ENCODE measurements around the gene FRS3.

FRS3 gene

GRCh38 chr6:41763470-41763869 lies 16.2 kb downstream of the FRS3 start:
- no peaks in the 10 kb centered on the region for H3K36me3 Mint-ChIP-seq
- H3K4me3 Mint-ChIP-seq: no peak overlapping the region
- ATAC-seq (no peak), DNase-seq (ENCODE audit: low spot score in 2 of 2) (no peak)
- no peaks in the 10 kb centered on the region for H3K9me3 Mint-ChIP-seq
- peaks cover 6% of the 10 kb centered on the region for H3K4me1 Mint-ChIP-seq
- H3K27ac Mint-ChIP-seq: no peak overlapping the region

DNA sequence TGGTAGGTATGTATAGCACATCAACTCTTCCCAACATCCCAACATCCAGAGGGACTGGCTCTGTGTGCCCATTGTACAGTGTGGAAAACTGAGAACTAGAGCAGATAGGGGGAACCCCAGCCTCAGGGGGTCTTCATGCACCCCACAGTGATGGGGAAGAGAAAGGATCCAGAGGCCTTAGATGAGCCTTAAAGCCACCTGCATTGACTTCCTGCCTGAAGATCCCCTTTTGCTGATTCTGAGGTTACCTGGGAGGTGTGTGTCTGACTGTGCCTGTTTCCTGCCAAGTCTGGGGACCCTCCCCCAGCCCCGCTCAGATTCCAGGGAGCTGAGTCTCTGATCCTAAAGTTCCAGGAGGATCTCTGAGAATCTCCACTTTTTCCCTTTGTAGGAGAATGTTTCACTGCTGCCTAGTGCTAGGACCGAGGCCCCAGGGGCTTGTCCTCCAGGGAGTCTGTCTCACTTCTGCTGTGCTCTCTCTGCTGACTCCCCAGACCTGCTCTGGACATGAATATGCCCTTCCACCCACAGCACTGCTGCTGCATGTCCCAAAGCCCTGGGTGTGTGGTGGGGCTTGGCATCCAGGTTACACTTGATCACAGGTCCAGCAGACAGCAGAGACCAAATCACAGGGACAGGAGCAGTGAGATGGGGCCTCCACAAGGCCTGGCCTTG lies 19.7 kb downstream of the FRS3 start:
- no peaks in the 10 kb centered on the region for H3K4me1 Mint-ChIP-seq
- no peaks in the 10 kb centered on the region for H3K9me3 Mint-ChIP-seq
- ATAC-seq (no peak), DNase-seq (ENCODE audit: low spot score in 2 of 2) (no peak)
- no peak overlapping the region for H3K27ac Mint-ChIP-seq
- H3K36me3 Mint-ChIP-seq: no peaks in the 10 kb centered on the region
- no peak overlapping the region for H3K4me3 Mint-ChIP-seq

DNA sequence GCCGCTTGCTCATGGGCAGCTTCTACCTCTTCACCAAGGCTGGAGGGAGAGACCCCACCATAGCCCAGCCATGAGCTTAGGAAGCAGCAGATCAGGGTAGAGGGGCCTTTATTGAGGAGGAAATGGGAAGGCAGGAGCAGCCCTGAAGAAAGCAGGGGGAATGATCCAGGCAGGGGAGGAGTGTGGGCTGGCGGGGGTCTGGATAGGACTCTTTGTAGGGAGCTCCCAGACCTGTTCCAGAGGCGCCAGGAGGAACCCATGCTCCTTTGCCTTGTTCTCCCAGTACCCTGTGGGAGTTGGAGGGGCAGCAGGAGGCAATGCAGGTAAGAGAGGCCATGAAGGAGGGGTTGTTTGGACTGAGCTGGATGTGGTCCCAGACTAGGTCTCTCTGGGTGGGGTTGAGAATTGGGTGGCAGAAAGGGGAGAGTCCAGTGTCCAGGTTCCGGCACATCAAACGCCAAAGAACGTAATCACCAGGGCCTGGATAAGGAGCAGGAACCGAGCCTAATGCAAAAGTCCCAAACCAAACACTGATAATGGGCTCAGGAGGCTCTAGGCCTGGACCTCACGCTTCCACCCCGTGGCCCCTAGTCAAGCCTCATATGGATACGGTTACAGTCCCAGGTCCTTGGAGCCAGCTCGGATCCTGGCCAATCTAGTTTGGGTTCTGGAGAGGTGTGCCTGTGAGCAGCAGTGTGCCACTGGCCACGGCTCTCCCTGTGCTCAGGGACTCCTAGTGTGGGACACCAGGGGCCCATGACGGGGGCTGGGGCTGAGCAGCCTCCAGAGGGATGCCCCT lies 20.4 kb downstream of the FRS3 start:
- no peaks in the 10 kb centered on the region for H3K4me1 Mint-ChIP-seq
- H3K36me3 Mint-ChIP-seq: no peaks in the 10 kb centered on the region
- DNase-seq (ENCODE audit: low spot score in 2 of 2) (no peak), ATAC-seq (no peak)
- H3K4me3 Mint-ChIP-seq: no peak overlapping the region
- no peaks in the 10 kb centered on the region for H3K9me3 Mint-ChIP-seq
- H3K27ac Mint-ChIP-seq: no peak overlapping the region

DNA sequence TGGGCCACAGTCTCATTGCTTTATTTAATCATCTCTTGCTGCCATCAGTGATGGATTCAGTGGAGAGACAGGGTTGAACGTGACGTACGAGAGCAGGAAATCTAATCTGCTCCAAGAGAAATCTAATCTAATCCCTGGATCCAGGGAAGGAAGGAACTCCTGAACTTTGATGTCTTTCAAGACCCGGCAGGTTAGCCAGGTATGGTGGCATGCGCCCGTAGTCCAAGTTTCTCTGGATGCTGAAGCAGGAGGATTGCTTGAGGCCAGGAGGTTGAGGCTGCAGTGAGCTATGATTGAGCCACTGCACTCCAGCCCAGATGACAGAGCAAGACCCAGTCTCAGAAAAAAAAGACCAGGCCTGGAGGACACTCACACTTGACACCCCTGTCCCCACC lies 21.1 kb downstream of the FRS3 start:
- no peak for ATAC-seq

DNA sequence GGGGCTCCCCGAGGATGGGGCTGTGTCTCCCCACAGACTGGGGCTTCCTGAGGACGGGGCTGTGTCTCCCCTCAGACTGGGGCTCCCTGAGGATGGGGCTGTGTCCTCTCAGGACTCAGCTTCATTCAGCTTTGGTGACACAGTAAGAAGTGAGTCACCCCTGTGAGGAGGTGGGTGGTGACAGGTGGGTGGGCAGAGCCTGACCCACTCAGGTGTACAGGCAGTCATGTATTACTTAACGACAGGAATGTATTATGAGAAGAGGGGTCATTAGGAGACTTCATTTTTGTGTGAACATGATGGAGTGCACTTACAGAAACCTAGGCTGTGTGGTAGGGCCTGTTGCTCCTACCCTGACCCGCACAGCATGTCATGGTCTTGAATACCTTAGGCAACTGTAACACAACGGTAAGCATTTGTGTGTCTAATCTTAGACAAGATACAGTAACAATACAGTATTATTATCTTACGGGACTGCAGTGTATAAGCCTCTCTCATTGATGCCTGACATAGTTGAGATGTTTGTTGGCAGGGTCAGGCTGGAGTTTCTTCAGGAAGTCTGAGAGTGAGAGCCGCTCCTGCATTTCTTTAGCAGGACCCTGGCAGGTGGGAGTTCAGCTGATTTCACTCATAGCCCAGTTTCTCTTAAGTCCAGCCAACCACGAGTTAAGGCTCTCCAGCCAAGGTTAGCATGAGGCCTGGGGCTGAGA lies 21.6 kb downstream of the FRS3 start:
- no peak overlapping the region for H3K4me3 Mint-ChIP-seq
- ATAC-seq: peak; percentile 35
- H3K27ac Mint-ChIP-seq: no peak overlapping the region
- H3K4me1 Mint-ChIP-seq: no peaks in the 10 kb centered on the region
- H3K9me3 Mint-ChIP-seq: no peaks in the 10 kb centered on the region
- no peak for DNase-seq (ENCODE audit: low spot score in 2 of 2)
- no peaks in the 10 kb centered on the region for H3K36me3 Mint-ChIP-seq

More for the DNA sequence above, 21.1 kb downstream of the FRS3 start:
- H3K4me1 Mint-ChIP-seq: no peaks in the 10 kb centered on the region
- no peak overlapping the region for H3K4me3 Mint-ChIP-seq
- H3K27ac Mint-ChIP-seq: no peak overlapping the region
- no peaks in the 10 kb centered on the region for H3K36me3 Mint-ChIP-seq
- no peaks in the 10 kb centered on the region for H3K9me3 Mint-ChIP-seq
- DNase-seq (ENCODE audit: low spot score in 2 of 2): no peak

- Mint-ChIP-seq H3K9me3 (no peaks in the 10 kb centered on the region), H3K36me3 (no peaks in the 10 kb centered on the region), H3K4me3 (no peak overlapping the region), H3K27ac (peak overlapping the region; percentile 40), H3K4me1 (no peaks in the 10 kb centered on the region)
- DNase-seq (ENCODE audit: low spot score in 2 of 2) (no peak), ATAC-seq (no peak)
Observed at GRCh38 chr6:41757271-41757670, 22.4 kb downstream of the FRS3 start.

DNA sequence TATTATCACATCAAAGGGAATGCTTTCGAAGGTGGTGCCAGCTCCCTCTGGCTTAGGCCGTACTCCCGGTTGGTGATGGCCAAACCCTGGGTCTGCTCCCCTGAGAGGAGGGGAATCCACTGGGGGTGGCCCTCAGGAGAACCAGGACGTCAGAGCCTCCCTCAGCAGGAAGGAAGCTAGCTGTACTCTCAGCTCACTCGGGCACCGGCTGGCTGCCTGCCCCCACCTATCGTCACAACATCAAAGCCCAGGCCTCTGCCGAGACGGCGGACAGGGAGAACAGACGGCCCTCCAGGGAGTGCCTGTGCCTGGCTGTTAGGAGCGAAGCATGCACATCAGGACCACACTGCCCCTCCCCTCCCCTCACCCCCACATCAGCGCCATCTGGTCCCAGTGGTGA lies 23.3 kb downstream of the FRS3 start:
- no peak for ATAC-seq
- H3K4me3 Mint-ChIP-seq: no peak overlapping the region
- H3K4me1 Mint-ChIP-seq: no peaks in the 10 kb centered on the region
- no peaks in the 10 kb centered on the region for H3K36me3 Mint-ChIP-seq
- no peak overlapping the region for H3K27ac Mint-ChIP-seq
- no peak for DNase-seq (ENCODE audit: low spot score in 2 of 2)
- H3K9me3 Mint-ChIP-seq: no peaks in the 10 kb centered on the region

DNA sequence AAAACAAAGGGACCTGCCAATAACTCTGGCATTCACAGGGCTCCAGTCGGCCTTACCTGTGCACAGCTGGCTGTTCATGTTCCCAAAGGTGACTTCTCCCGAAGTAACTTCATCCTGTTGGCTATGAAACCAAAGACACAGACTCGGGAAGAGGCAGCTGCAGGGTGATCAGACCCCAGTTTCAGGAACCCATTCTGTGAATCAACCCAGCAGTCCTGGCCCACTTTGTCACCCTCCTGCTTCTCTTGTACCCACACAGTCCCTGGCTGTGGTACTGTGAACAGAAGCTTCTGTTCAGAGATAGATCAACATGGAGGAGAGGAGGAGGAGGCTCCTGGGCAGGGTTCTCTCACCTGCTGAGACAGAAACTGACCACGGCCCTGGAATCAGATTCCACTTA lies 23.8 kb downstream of the FRS3 start:
- DNase-seq (ENCODE audit: low spot score in 2 of 2) (no peak), ATAC-seq (no peak)
- H3K4me3 Mint-ChIP-seq: no peak overlapping the region
- no peaks in the 10 kb centered on the region for H3K9me3 Mint-ChIP-seq
- H3K36me3 Mint-ChIP-seq: no peaks in the 10 kb centered on the region
- no peaks in the 10 kb centered on the region for H3K4me1 Mint-ChIP-seq
- no peak overlapping the region for H3K27ac Mint-ChIP-seq

GRCh38 chr6:41750374-41750773 lies 29.3 kb downstream of the FRS3 start:
- Mint-ChIP-seq H3K9me3 (no peaks in the 10 kb centered on the region), H3K27ac (no peak overlapping the region), H3K4me3 (no peak overlapping the region), H3K4me1 (no peaks in the 10 kb centered on the region), H3K36me3 (no peaks in the 10 kb centered on the region)
- DNase-seq (ENCODE audit: low spot score in 2 of 2) (no peak), ATAC-seq (no peak)

GRCh38 chr6:41748542-41748941 lies 31.2 kb downstream of the FRS3 start:
- H3K9me3 Mint-ChIP-seq: no peaks in the 10 kb centered on the region
- H3K27ac Mint-ChIP-seq: no peak overlapping the region
- no peaks in the 10 kb centered on the region for H3K4me1 Mint-ChIP-seq
- DNase-seq (ENCODE audit: low spot score in 2 of 2): no peak
- H3K4me3 Mint-ChIP-seq: no peak overlapping the region
- no peaks in the 10 kb centered on the region for H3K36me3 Mint-ChIP-seq
- no peak for ATAC-seq

GRCh38 chr6:41748102-41748477 lies 31.6 kb downstream of the FRS3 start:
- no peaks in the 10 kb centered on the region for H3K4me1 Mint-ChIP-seq
- H3K27ac Mint-ChIP-seq: no peak overlapping the region
- H3K9me3 Mint-ChIP-seq: no peaks in the 10 kb centered on the region
- no peak overlapping the region for H3K4me3 Mint-ChIP-seq
- DNase-seq (ENCODE audit: low spot score in 2 of 2) (no peak), ATAC-seq (no peak)
- no peaks in the 10 kb centered on the region for H3K36me3 Mint-ChIP-seq

DNA sequence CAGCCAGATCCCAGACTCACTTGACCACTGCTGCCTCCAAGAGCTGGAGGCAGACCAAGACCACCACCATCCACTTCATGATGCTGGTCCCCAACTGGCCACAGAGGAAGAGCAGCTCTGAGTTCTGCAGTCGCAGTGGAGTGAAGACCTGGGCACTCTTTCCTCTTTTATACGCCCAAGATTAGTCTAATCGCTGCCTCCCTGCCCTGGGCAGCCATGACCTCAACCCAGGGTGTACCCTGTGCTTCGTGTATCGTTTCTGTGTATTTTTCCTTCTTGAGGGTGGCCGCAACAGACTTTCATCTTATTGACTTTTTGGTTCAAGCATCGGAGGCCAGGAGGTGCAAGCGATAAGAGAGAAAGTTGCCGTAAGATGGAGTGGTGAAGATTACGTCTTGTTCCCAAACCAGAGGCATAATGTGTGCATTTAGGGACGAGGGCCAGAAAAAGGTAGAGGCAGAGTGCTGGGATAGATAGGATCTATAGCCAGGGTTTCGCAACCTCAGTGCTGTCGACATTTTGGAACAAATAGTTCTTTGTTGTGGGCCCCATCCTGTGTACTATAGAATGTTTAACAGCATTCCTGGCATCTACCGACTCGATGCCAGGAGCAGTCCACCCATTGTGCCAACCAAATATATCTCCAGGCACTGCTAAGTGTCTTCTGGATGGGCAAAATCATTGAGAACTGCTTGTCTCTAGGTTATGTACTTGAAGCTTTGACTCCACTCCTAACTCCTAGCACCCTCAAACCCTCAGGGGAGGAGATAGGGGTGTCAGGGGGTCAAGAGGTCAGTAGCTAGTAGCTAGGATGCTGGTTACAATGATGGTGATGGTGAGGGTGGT lies 32.2 kb downstream of the FRS3 start, which contains the start of gene PGC:
PGC (minus strand) TSS at position 142 of the 846 bp plus-strand sequence; CDS start at position 79, 63 bp downstream.
- no peaks in the 10 kb centered on the region for H3K9me3 Mint-ChIP-seq
- no peak within 1 kb of the TSS for H3K4me3 Mint-ChIP-seq
- no peak within 1 kb of the TSS for H3K27ac Mint-ChIP-seq
- no peaks in the 10 kb centered on the region for H3K36me3 Mint-ChIP-seq
- no peaks in the 10 kb centered on the region for H3K4me1 Mint-ChIP-seq
- no peak for ATAC-seq
- DNase-seq (ENCODE audit: low spot score in 2 of 2): no peak

DNA sequence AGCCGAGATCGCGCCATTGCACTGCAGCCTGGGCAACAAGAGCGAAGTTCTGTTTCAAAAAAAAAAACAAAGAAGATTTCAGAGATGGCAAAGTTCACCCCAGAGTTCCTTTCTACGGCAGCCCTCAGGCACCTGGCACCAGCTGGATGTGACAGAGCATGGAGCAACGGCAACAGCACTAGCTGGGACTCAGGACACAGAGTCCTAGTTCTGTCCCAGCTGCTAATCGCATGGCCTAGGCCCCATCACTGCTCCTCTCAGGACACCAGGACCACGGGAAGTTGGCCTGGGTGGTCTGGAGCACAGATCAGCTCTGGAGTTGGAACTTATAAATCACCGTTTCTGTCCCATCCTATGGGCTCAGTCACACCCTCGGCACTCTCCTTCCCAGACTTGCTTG lies 33.6 kb downstream of the FRS3 start:
- Mint-ChIP-seq H3K36me3 (no peaks in the 10 kb centered on the region), H3K9me3 (no peaks in the 10 kb centered on the region), H3K4me1 (no peaks in the 10 kb centered on the region), H3K27ac (no peak overlapping the region), H3K4me3 (no peak overlapping the region)
- no peak for ATAC-seq
- no peak for DNase-seq (ENCODE audit: low spot score in 2 of 2)

DNA sequence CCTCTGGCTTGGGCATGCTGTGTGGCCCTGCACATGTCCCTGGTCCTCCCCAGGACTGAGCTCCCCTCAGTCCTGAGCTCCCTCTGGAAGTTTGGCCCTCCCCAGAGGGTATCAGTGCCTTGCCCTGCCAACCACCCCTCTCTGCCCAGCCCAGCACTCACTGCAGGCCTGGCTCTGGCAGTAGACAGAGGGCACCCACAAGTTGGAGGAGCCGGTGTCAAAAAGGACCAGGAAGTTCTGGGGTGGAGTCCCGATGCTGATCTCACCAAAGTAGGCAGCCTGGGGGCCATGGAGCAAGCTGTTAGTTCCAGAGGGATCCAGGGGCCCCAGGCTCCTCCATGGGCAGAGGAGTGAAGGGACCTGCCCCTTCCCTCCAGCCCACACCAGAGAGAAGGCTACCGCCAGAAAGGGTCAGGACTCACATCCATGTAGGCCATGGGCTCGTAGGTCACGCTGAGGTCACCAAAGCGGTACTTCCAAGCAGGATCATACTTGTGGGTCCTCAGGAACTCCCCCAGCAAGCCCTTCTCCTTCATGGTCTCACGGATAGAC lies 35.4 kb downstream of the FRS3 start:
- no peaks in the 10 kb centered on the region for H3K36me3 Mint-ChIP-seq
- ATAC-seq (no peak), DNase-seq (ENCODE audit: low spot score in 2 of 2) (no peak)
- H3K4me3 Mint-ChIP-seq: no peak overlapping the region
- H3K9me3 Mint-ChIP-seq: no peaks in the 10 kb centered on the region
- no peak overlapping the region for H3K27ac Mint-ChIP-seq
- no peaks in the 10 kb centered on the region for H3K4me1 Mint-ChIP-seq
